HCT116 (cell line): ENCODE data around the gene CMIP. TPM values are rescaled to one million over a fixed set of nuclear protein-coding genes. Genes with fewer than 3 reads are reported as not detected.

Experiments
- ATAC-seq: fragments of 200-7000 bp; cut with Tn5 transposase; 2 replicates; pipeline ENCODE4 v1.9.1; 2020; ENCODE audit warnings: mild to moderate bottlenecking, moderate library complexity
- BruUV-seq: library from RNA; stranded (reverse); fragments of 400-500 nt; replicated peaks from 2 replicates; lab custom pipeline; 2021; lab: Mats Ljungman, UMichigan
- CTCF ChIA-PET: fragments of 300-600 bp; sonication (Branson Sonifier 250); formaldehyde crosslinking; loops from one replicate; lab custom pipeline; 2021; ENCODE audit warnings: antibody characterized with exemption; lab: Charles Lee
- POLR2A ChIA-PET: fragments of 300-600, 350-600 bp; sonication (Branson Sonifier 250); formaldehyde crosslinking; loops from one replicate; lab custom pipeline; 2021; ENCODE audit warnings: antibody characterized with exemption; lab: Charles Lee
- RAD21 ChIA-PET, 2 experiments: fragments of 300-600 bp; sonication (Branson Sonifier 250); formaldehyde crosslinking; loops; one replicate each; lab custom pipeline; 2023; ENCODE audit warnings: low total read pairs in 2 of 2; ENCODE audit not compliant: uncharacterized antibody in 2 of 2, unreplicated experiment in 2 of 2, low non-redundant PET in 1 of 2; lab: Charles Lee
- DNase-seq: peaks from one replicate; pipeline ENCODE4 v3.0.0-alpha.2; 2010; ENCODE audit warnings: low read depth, low spot score
- H2AFZ ChIP-seq: fragments of 200-600 bp; shearing (Covaris generic), sonication (generic); 2 replicates; pipeline ENCODE4 v1.6.1; 2017; ENCODE audit warnings: low read depth, mixed run types, mixed read lengths, antibody characterized with exemption, low read length; ENCODE audit not compliant: poor library complexity, severe bottlenecking
- H3K27ac ChIP-seq: 2 replicates; pipeline ENCODE4 v1.5.1; 2012; ENCODE audit warnings: low read depth, low read length
- H3K27me3 ChIP-seq: fragments of 200-600 bp; sonication (generic); 2 replicates; pipeline ENCODE4 v1.6.1; 2016; ENCODE audit warnings: mixed run types, low read length, mixed read lengths; ENCODE audit not compliant: insufficient read depth
- H3K36me3 ChIP-seq, 2 experiments: fragments of 200-500 bp in 1 of 2; fragments of 200-600 bp in 1 of 2; sonication (Bioruptor generic) in 1 of 2; sonication (generic) in 1 of 2; 2 replicates each; pipeline versions ENCODE4 v1.5.1 to v1.6.1; 2014 to 2016; ENCODE audit warnings: low read length in 2 of 2, inconsistent platforms in 1 of 2, mixed read lengths in 1 of 2, mixed run types in 1 of 2; ENCODE audit not compliant: insufficient read depth in 2 of 2, control insufficient read depth in 1 of 2
- H3K4me1 ChIP-seq, 2 experiments: fragments of 200-600 bp in 1 of 2; sonication (generic) in 1 of 2; 2 replicates each; pipeline versions ENCODE4 v1.5.1 to v1.6.1; 2012 to 2017; ENCODE audit warnings: low read length in 2 of 2, inconsistent platforms in 1 of 2, mild to moderate bottlenecking in 1 of 2, mixed read lengths in 1 of 2, mixed run types in 1 of 2, moderate library complexity in 1 of 2; ENCODE audit not compliant: insufficient read depth in 2 of 2, control insufficient read depth in 1 of 2
- H3K4me2 ChIP-seq: fragments of 200-600 bp; sonication (generic); 2 replicates; pipeline ENCODE4 v1.6.1; 2017; ENCODE audit warnings: mixed run types, low read length, mixed read lengths
- H3K4me3 ChIP-seq, 2 experiments: fragments of 200-600 bp in 1 of 2; sonication (generic) in 1 of 2; replicated peaks in 1 of 2; 2 replicates each; pipeline ENCODE4 v1.5.1; 2011 to 2016; ENCODE audit warnings: low read length in 2 of 2, control low read depth in 1 of 2, low read depth in 1 of 2, mild to moderate bottlenecking in 1 of 2, mixed read lengths in 1 of 2, mixed run types in 1 of 2
- H3K79me2 ChIP-seq: fragments of 200-600 bp; sonication (generic); 2 replicates; pipeline ENCODE4 v1.6.1; 2017; ENCODE audit warnings: mild to moderate bottlenecking, mixed run types, low read length, moderate library complexity, mixed read lengths; ENCODE audit not compliant: insufficient read depth
- H3K9ac ChIP-seq: fragments of 200-600 bp; sonication (generic); 2 replicates; pipeline ENCODE4 v1.6.1; 2016; ENCODE audit warnings: low read length, mixed read lengths
- H3K9me2 ChIP-seq: fragments of 200-600 bp; sonication (generic), shearing (Covaris generic); 2 replicates; pipeline ENCODE4 v1.6.1; 2017; ENCODE audit warnings: mixed run types, mild to moderate bottlenecking, moderate library complexity; ENCODE audit not compliant: insufficient read depth
- H3K9me3 ChIP-seq, 2 experiments: fragments of 200-500 bp in 1 of 2; fragments of 200-600 bp in 1 of 2; sonication (Bioruptor generic) in 1 of 2; sonication (generic) in 1 of 2; 2 replicates each; pipeline ENCODE4 v1.6.1; 2014 to 2017; ENCODE audit warnings: low read length in 2 of 2, mixed read lengths in 2 of 2, inconsistent platforms in 1 of 2, low read depth in 1 of 2, mild to moderate bottlenecking in 1 of 2, mixed run types in 1 of 2, moderate library complexity in 1 of 2; ENCODE audit not compliant: control insufficient read depth in 1 of 2, insufficient read depth in 1 of 2
- H4K20me1 ChIP-seq: fragments of 200-600 bp; sonication (generic), shearing (Covaris generic); 2 replicates; pipeline ENCODE4 v1.6.1; 2017; ENCODE audit warnings: mixed run types, mild to moderate bottlenecking, moderate library complexity; ENCODE audit not compliant: insufficient read depth
- CEBPB ChIP-seq: IDR thresholded peaks from 2 replicates; pipeline ENCODE4 v1.6.1; 2012; ENCODE audit warnings: low read depth
- ELF1 ChIP-seq: IDR thresholded peaks from 2 replicates; pipeline ENCODE4 v1.6.1; 2012; ENCODE audit warnings: low read depth, borderline replicate concordance
- EZH2 ChIP-seq: fragments of 200-600 bp; sonication (generic); IDR thresholded peaks from 2 replicates; pipeline ENCODE4 v1.6.1; 2017; ENCODE audit warnings: antibody characterized with exemption, mixed run types
- FOSL1 ChIP-seq: IDR thresholded peaks from 2 replicates; pipeline ENCODE4 v1.6.1; 2012; ENCODE audit warnings: low read depth
- SRF ChIP-seq: IDR thresholded peaks from 2 replicates; pipeline ENCODE4 v1.6.1; 2012; ENCODE audit warnings: low read depth
- intact Hi-C: fragments of 100-400 bp; cut with micrococcal nuclease; formaldehyde crosslinking; loops from 2 replicates; pipeline ENCODE4 v1.10.0; 2022
- total RNA-seq: library from RNA; stranded (reverse); gene quantifications from one replicate; pipeline ENCODE4 v1.2.1, GENCODE V29; 2021; ENCODE audit not compliant: unreplicated experiment
- TF ChIP-seq, protein P1 (sequence below): IDR thresholded peaks from 2 replicates; pipeline ENCODE4 v1.6.1; 2012; ENCODE audit warnings: low read depth
- TF ChIP-seq, protein P2 (sequence below), 3 experiments: fragments of 200-600 bp in 1 of 3; sonication (generic) in 1 of 3; IDR thresholded peaks in 2 of 3; conservative IDR thresholded peaks in 1 of 3; 2 replicates each; pipeline ENCODE4 v1.5.1; 2012 to 2017; ENCODE audit warnings: low read depth in 2 of 3, low read length in 2 of 3, antibody characterized with exemption in 1 of 3, borderline replicate concordance in 1 of 3, control low read depth in 1 of 3, mild to moderate bottlenecking in 1 of 3, mixed read lengths in 1 of 3, mixed run types in 1 of 3, moderate library complexity in 1 of 3; ENCODE audit not compliant: insufficient read depth in 1 of 3
- TF ChIP-seq, protein P3 (sequence below): IDR thresholded peaks from 2 replicates; pipeline ENCODE4 v1.6.1; 2011; ENCODE audit warnings: mild to moderate bottlenecking, low read length, moderate library complexity; ENCODE audit not compliant: insufficient replicate concordance; ENCODE audit errors: extremely low read depth

Gene CMIP
- total RNA-seq, 1 experiment from 2014 or later: 64.6 TPM

DNA sequence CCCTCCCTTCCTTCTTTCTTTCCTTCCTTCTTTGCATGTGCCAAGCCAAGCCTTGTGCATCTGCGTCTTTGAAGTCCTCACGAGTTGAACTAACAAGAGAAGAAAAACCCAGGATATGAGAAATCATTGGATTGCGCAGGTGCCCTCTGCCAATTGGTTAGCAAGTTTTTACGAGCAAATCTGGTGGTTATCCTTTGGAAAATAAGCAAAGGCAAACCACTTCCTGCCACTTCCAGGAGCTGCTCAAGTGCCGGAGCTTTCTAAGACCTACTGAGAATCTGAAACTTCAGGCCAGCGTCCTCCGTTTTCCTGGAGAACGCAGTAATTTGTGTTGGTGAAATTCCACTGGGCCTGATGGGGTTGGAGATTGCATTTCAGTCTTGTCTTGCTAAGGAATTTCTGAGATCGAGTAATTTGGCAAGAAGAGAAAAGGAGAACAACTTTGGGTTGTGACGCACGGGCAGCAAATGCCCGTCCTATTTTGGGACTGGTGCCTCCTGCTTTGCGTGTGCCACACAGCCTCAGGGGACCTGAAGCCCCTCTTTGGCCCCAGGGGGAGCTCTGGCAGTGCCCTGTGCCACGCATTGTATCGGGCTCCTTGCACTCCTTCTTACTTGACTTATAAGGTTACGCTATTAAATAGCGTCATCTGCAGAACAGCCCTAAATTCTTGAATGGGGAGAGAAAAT is 56.4 kb downstream of the CMIP start:
- intact Hi-C loops: no loop called here
- BruUV-seq: no TSS peak

More for the DNA sequence above, 56.4 kb downstream of the CMIP start:
- no peaks in the 10 kb centered on the region for H3K36me3 ChIP-seq
- ChIA-PET POLR2A (no interaction called here), RAD21 (no interaction called here), CTCF (no interaction called here)
- no peak for ATAC-seq
- H3K9me3 ChIP-seq: no peaks in the 10 kb centered on the region
- no peak overlapping the region for H2AFZ ChIP-seq
- H3K4me3 ChIP-seq: no peak overlapping the region
- no peak overlapping the region for H3K27ac ChIP-seq
- no peaks in the 10 kb centered on the region for H4K20me1 ChIP-seq
- TF ChIP-seq, protein P1, sequence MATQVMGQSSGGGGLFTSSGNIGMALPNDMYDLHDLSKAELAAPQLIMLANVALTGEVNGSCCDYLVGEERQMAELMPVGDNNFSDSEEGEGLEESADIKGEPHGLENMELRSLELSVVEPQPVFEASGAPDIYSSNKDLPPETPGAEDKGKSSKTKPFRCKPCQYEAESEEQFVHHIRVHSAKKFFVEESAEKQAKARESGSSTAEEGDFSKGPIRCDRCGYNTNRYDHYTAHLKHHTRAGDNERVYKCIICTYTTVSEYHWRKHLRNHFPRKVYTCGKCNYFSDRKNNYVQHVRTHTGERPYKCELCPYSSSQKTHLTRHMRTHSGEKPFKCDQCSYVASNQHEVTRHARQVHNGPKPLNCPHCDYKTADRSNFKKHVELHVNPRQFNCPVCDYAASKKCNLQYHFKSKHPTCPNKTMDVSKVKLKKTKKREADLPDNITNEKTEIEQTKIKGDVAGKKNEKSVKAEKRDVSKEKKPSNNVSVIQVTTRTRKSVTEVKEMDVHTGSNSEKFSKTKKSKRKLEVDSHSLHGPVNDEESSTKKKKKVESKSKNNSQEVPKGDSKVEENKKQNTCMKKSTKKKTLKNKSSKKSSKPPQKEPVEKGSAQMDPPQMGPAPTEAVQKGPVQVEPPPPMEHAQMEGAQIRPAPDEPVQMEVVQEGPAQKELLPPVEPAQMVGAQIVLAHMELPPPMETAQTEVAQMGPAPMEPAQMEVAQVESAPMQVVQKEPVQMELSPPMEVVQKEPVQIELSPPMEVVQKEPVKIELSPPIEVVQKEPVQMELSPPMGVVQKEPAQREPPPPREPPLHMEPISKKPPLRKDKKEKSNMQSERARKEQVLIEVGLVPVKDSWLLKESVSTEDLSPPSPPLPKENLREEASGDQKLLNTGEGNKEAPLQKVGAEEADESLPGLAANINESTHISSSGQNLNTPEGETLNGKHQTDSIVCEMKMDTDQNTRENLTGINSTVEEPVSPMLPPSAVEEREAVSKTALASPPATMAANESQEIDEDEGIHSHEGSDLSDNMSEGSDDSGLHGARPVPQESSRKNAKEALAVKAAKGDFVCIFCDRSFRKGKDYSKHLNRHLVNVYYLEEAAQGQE: no peak
- TF ChIP-seq ELF1: no peak
- TF ChIP-seq CEBPB: no peak
- TF ChIP-seq FOSL1: no peak
- TF ChIP-seq SRF: no peak
- TF ChIP-seq, protein P2, sequence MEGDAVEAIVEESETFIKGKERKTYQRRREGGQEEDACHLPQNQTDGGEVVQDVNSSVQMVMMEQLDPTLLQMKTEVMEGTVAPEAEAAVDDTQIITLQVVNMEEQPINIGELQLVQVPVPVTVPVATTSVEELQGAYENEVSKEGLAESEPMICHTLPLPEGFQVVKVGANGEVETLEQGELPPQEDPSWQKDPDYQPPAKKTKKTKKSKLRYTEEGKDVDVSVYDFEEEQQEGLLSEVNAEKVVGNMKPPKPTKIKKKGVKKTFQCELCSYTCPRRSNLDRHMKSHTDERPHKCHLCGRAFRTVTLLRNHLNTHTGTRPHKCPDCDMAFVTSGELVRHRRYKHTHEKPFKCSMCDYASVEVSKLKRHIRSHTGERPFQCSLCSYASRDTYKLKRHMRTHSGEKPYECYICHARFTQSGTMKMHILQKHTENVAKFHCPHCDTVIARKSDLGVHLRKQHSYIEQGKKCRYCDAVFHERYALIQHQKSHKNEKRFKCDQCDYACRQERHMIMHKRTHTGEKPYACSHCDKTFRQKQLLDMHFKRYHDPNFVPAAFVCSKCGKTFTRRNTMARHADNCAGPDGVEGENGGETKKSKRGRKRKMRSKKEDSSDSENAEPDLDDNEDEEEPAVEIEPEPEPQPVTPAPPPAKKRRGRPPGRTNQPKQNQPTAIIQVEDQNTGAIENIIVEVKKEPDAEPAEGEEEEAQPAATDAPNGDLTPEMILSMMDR (IDR thresholded peaks at IDR 0.05 in 2 of 3, conservative IDR thresholded peaks at IDR 0.05 in 1 of 3; ENCODE audit: borderline replicate concordance in 1 of 3, insufficient read depth in 1 of 3, low read depth in 2 of 3, low read length in 2 of 3): no peak
- no peak for TF ChIP-seq EZH2
- TF ChIP-seq, protein P3, sequence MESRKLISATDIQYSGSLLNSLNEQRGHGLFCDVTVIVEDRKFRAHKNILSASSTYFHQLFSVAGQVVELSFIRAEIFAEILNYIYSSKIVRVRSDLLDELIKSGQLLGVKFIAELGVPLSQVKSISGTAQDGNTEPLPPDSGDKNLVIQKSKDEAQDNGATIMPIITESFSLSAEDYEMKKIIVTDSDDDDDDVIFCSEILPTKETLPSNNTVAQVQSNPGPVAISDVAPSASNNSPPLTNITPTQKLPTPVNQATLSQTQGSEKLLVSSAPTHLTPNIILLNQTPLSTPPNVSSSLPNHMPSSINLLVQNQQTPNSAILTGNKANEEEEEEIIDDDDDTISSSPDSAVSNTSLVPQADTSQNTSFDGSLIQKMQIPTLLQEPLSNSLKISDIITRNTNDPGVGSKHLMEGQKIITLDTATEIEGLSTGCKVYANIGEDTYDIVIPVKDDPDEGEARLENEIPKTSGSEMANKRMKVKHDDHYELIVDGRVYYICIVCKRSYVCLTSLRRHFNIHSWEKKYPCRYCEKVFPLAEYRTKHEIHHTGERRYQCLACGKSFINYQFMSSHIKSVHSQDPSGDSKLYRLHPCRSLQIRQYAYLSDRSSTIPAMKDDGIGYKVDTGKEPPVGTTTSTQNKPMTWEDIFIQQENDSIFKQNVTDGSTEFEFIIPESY: no peak
- no peaks in the 10 kb centered on the region for H3K27me3 ChIP-seq
- peaks cover 30 to 70% of the 10 kb centered on the region in 2 experiments for H3K4me1 ChIP-seq
- no peak overlapping the region for H3K4me2 ChIP-seq
- peaks cover 92% of the 10 kb centered on the region for H3K79me2 ChIP-seq
- no peak overlapping the region for H3K9ac ChIP-seq
- DNase-seq: no peak
- H3K9me2 ChIP-seq: no peaks in the 10 kb centered on the region
